Thoracic aorta (tissue), 2 donors: ENCODE data around the gene GRM2. TPM values are rescaled to one million over a fixed set of nuclear protein-coding genes. Genes with fewer than 3 reads are reported as not detected.
A peak's percentile ranks its signal among the peaks of the same experiment; 100 is the strongest.

Source experiments
- ATAC-seq: fragments of 150-250 bp; one replicate; pipeline ENCODE4 v1.8.0; 2017; ENCODE audit warnings: low read depth; ENCODE audit not compliant: insufficient number of reproducible peaks, low FRiP score
- DNase-seq: peaks from one replicate; pipeline ENCODE4 v3.0.0-alpha.2; 2020; ENCODE audit warnings: low spot score
- H3K27ac ChIP-seq, 2 donors: fragments of 200-600 bp; sonication (generic); 1 replicate in 1 of 2; 2 replicates in 1 of 2; pipeline ENCODE4 v1.5.1; 2016; ENCODE audit warnings: mild to moderate bottlenecking in 2 of 2, moderate library complexity in 2 of 2
- H3K27me3 ChIP-seq: fragments of 200-600 bp; sonication (generic); replicated peaks from 2 replicates; pipeline ENCODE4 v1.6.0; 2016; ENCODE audit warnings: mild to moderate bottlenecking; ENCODE audit not compliant: insufficient read depth
- H3K36me3 ChIP-seq: fragments of 200-600 bp; sonication (generic); one replicate; pipeline ENCODE4 v1.5.1; 2016
- H3K4me1 ChIP-seq, 2 donors: fragments of 200-600 bp; sonication (generic); 1 replicate in 1 of 2; 2 replicates in 1 of 2; pipeline versions ENCODE4 v1.5.1 to v1.6.0; 2016; ENCODE audit warnings: low read depth in 2 of 2, mild to moderate bottlenecking in 1 of 2; ENCODE audit not compliant: control insufficient read depth in 1 of 2
- H3K4me3 ChIP-seq: fragments of 200-600 bp; sonication (generic); 2 replicates; pipeline ENCODE4 v1.5.1; 2016; ENCODE audit warnings: mild to moderate bottlenecking
- H3K9me3 ChIP-seq: fragments of 200-600 bp; sonication (generic); 2 replicates; pipeline ENCODE4 v1.5.1; 2016
- CTCF ChIP-seq: fragments of 200-600 bp; sonication (generic); IDR thresholded peaks from one replicate; pipeline ENCODE4 v1.5.1; 2019; ENCODE audit warnings: antibody characterized with exemption
- total RNA-seq, 2 donors: library from RNA; depleted of rRNA; stranded (reverse); fragments of >200 nt; gene quantifications; one replicate each; pipeline versions ENCODE4 v1.1.0 to v1.2.3, GENCODE V29; 2016

The GRM2 gene
- total RNA-seq, 2 donors from 2014 or later = 0.49 to 0.54 TPM

- Histone ChIP-seq H3K27me3 (no peaks in the 10 kb centered on the region), H3K4me1 (peaks cover 7 to 30% of the 10 kb centered on the region in 2 donors), H3K27ac (no peak overlapping the region), H3K36me3 (no peaks in the 10 kb centered on the region), H3K9me3 (no peaks in the 10 kb centered on the region), H3K4me3 (no peak overlapping the region)
- ATAC-seq = no peak
- DNase-seq = peak; percentile 46
- TF ChIP-seq CTCF = peak; percentile 92
Measured at GRCh38 chr3:51669241-51670052, 37.4 kb upstream of the GRM2 start.

- DNase-seq = no peak
- H3K27me3 ChIP-seq = no peaks in the 10 kb centered on the region
- H3K4me1 ChIP-seq = peaks cover 7 to 30% of the 10 kb centered on the region in 2 donors
- TF ChIP-seq CTCF = no peak
- no peaks in the 10 kb centered on the region for H3K36me3 ChIP-seq
- no peaks in the 10 kb centered on the region for H3K9me3 ChIP-seq
- peak overlapping the region; percentile 91 for H3K4me3 ChIP-seq
- peak overlapping the region; percentile 82 to 86 for H3K27ac ChIP-seq
- ATAC-seq = no peak
Measured at GRCh38 chr3:51670053-51670822, 36.6 kb upstream of the GRM2 start.

- no peak for TF ChIP-seq CTCF
- Histone ChIP-seq H3K9me3 (no peaks in the 10 kb centered on the region), H3K27me3 (no peaks in the 10 kb centered on the region), H3K27ac (peak within 1 kb of the TSS; percentile 82 to 86), H3K4me1 (peaks cover 7 to 30% of the 10 kb centered on the region in 2 donors), H3K36me3 (no peaks in the 10 kb centered on the region), H3K4me3 (peak within 1 kb of the TSS; percentile 91)
- no peak for DNase-seq
- peak; percentile 74 for ATAC-seq
Measured at GRCh38 chr3:51670823-51671733, 35.8 kb upstream of the GRM2 start, which contains the start of gene TEX264. TEX264 (plus strand) TSS chr3:51671252; CDS start chr3:51674305, 3,053 bp downstream.

GRCh38 chr3:51671734-51672475, 35.0 kb upstream of the GRM2 start:
- H3K4me3 ChIP-seq = peak overlapping the region; percentile 91
- peak overlapping the region; percentile 82 to 86 for H3K27ac ChIP-seq
- no peaks in the 10 kb centered on the region for H3K9me3 ChIP-seq
- ATAC-seq = no peak
- TF ChIP-seq CTCF = no peak
- peaks cover 7 to 30% of the 10 kb centered on the region in 2 donors for H3K4me1 ChIP-seq
- DNase-seq = no peak
- no peaks in the 10 kb centered on the region for H3K27me3 ChIP-seq
- no peaks in the 10 kb centered on the region for H3K36me3 ChIP-seq
